ENCODE results near the gene ADAMTS15. TPM values are rescaled to one million over a fixed set of nuclear protein-coding genes. Genes with fewer than 3 reads are reported as not detected.

ADAMTS15 gene
- total and polyA plus RNA-seq, 12 donors: 7.7 to 49.4 (median 16.4) TPM

DNA sequence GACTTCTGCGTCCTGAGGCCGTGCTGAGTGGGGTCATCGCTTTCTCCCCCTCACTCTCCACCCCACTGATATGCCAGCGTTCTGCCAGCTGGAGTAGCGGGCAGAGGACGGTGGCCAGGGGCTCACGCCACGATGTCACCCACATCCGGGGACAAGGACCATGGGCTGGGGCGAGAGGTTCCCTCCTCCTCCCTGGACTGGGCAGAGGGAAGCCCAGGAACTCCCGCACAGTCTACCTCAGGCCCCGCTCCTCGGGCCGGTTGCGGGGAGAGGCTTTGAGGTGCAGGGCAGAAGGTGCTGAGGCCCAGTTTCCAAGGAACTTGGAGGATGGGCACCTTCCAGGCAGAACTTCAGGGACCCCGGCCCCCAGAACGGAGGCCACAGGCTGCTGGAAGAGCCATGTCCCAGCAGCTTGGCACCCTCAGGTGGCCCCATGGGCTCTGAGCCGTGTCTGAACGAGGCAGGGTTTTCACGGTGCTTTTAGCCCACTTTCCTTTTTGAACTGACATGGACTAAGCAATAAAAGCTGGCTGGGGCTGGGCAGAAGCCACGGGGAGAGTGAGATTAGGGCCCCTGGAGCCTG lies 25.4 kb downstream of the ADAMTS15 start:
- intact Hi-C loops (cut with DNase I): no loop called here
- Histone ChIP-seq H3K4me1 (peaks cover 14 to 33% (median 29%) of the 10 kb centered on the region in 9 donors), H3K27me3 (no peaks in the 10 kb centered on the region), H3K27ac (no peak overlapping the region), H3K36me3 (peaks cover 0 to 69% (median 32%) of the 10 kb centered on the region in 9 donors), H3K9me3 (no peaks in the 10 kb centered on the region), H3K4me3 (no peak overlapping the region)
- 92 to 93% methylated on average over 21 of the region's 21 CpGs for WGBS, 2 donors
- DNase-seq: no peak
- ATAC-seq: no peak
- TF ChIP-seq, protein P1, sequence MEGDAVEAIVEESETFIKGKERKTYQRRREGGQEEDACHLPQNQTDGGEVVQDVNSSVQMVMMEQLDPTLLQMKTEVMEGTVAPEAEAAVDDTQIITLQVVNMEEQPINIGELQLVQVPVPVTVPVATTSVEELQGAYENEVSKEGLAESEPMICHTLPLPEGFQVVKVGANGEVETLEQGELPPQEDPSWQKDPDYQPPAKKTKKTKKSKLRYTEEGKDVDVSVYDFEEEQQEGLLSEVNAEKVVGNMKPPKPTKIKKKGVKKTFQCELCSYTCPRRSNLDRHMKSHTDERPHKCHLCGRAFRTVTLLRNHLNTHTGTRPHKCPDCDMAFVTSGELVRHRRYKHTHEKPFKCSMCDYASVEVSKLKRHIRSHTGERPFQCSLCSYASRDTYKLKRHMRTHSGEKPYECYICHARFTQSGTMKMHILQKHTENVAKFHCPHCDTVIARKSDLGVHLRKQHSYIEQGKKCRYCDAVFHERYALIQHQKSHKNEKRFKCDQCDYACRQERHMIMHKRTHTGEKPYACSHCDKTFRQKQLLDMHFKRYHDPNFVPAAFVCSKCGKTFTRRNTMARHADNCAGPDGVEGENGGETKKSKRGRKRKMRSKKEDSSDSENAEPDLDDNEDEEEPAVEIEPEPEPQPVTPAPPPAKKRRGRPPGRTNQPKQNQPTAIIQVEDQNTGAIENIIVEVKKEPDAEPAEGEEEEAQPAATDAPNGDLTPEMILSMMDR (IDR thresholded peaks at IDR 0.05): no peak

DNA sequence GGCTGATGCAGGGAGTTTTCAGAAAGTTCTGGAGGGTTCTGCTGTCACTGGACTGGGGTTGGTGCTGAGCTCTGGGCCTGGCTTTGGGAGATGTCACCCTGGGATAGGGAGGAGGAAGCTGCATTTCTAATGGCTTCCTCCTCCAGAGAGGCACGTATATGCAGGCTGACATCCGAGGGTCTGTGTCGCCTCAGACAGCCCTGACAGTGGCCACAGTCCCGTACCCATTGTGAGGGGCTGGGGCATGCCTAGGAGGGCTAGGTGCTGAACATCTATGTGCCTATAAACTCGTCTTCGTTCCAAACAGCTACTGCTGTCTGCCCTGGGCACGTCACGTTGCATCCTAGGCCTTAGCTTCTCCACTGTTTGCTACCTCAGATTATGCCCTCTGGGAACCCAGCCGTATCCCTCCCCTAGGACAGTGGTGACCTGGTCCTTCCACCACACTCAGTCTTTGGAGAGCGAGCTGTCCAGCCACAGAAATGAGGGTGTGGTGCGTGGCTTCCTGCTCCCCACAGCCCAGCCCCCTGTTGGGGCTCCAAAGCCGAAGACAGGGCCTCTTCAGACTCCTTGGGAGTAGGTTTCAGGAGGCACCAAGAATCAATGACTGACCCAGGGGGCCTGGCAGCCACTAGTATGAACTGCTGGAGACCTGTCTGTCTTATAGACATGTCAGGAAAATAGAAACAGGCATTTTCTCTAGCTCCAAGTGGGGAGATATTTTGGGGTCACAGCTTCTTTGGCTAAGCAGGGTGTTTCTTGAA lies 26.4 kb downstream of the ADAMTS15 start:
- Histone ChIP-seq H3K4me1 (peaks cover 14 to 42% (median 38%) of the 10 kb centered on the region in 9 donors), H3K27ac (peak overlapping the region in 5 of 10 donors; percentile 62 to 93 (median 82)), H3K27me3 (no peaks in the 10 kb centered on the region), H3K9me3 (no peaks in the 10 kb centered on the region), H3K36me3 (peaks cover 0 to 60% (median 27%) of the 10 kb centered on the region in 9 donors), H3K4me3 (no peak overlapping the region)
- TF ChIP-seq, protein P1 (IDR thresholded peaks at IDR 0.05): no peak
- no peak for ATAC-seq
- intact Hi-C loops (cut with DNase I): loop anchor here in 3 of 10 donors (5.0 kb wide), 1 partner anchor 47 kb away; no protein-coding TSS in a partner anchor
- no peak for DNase-seq
- WGBS, 2 donors: 90 to 91% methylated on average over 12 of the region's 12 CpGs

GRCh38 chr11:130475426-130476053 lies 27.1 kb downstream of the ADAMTS15 start:
- Histone ChIP-seq H3K4me3 (no peak overlapping the region), H3K9me3 (no peaks in the 10 kb centered on the region), H3K36me3 (peaks cover 0 to 55% (median 27%) of the 10 kb centered on the region in 9 donors), H3K4me1 (peaks cover 14 to 49% (median 46%) of the 10 kb centered on the region in 9 donors), H3K27me3 (no peaks in the 10 kb centered on the region), H3K27ac (peak overlapping the region in 8 of 10 donors; percentile 61 to 93 (median 83))
- ATAC-seq (no peak), DNase-seq (no peak)
- WGBS, 2 donors: 80 to 83% methylated on average over 10 of the region's 10 CpGs
- TF ChIP-seq, protein P1 (IDR thresholded peaks at IDR 0.05): no peak
- intact Hi-C loops (cut with DNase I): loop anchor here in 3 of 10 donors (5.0 kb wide), 1 partner anchor 47 kb away; no protein-coding TSS in a partner anchor

All from heart right ventricle (tissue), 16 donors.